ENCODE measurements around the gene BCR. TPM values are rescaled to one million over a fixed set of nuclear protein-coding genes. Genes with fewer than 3 reads are reported as not detected.
"Not testable (repeated sequence)": the region's sequence is repeated elsewhere in the genome, so short reads cannot be mapped to it uniquely, and the experiment has no call there.

Gene BCR
- total RNA-seq, 1 experiment from 2014 or later: 40.5 TPM

GRCh38 chr22:23322497-23323080 lies 142.3 kb downstream of the BCR start:
- DNase-seq: peak; percentile 66
- not testable (repeated sequence) for H3K9ac ChIP-seq (ENCODE audit: low read length); H3K27me3 ChIP-seq (ENCODE audit: low read length); H3K9me3 ChIP-seq (ENCODE audit: low read length); H3K79me2 ChIP-seq (ENCODE audit: low read length); H3K4me3 ChIP-seq (ENCODE audit: low read length); H3K4me2 ChIP-seq (ENCODE audit: low read depth, low read length, poor library complexity, severe bottlenecking); H4K20me1 ChIP-seq (ENCODE audit: insufficient read depth, low read depth, low read length); H3K9me2 ChIP-seq (replicated peaks; ENCODE audit: insufficient read depth, low read length); H3K4me1 ChIP-seq (ENCODE audit: low read length); H3K36me3 ChIP-seq (ENCODE audit: insufficient read depth, low read length); H3K27ac ChIP-seq (ENCODE audit: low read length); H2AFZ ChIP-seq (ENCODE audit: low read length)

DNA sequence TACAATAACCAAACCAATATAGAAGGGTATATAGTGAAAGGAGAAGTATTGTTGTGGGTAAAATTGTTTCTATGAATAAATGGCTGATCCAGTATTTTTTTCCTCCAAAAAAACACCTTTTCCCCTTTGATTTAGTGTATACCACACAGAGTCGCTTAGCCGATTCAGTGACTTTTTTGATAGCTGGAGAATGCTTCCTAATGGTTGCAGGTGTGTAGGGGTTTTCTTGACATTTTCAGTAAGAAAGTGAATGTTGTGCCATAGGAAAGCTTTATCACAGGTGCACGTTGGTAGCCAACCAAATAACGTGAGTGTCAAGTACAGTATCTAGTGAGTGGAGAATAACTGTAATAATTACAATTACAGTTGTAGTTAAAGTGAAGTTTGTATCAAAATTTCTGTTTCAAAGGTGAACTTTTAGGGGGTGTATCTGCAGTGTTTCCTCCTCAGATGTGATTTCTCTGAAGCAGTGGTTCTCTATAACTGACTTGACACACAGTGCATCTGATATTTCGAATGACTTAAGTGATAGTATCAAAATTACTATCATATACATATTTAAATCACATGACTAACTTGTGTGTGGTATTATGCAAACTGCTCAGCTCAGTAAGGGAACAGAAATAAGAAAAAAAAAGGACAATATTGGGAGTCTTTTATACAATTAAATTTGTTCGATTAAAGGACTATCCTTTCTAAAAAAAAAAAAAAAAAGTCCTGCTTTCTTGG lies 143.8 kb downstream of the BCR start:
- not testable (repeated sequence) for H3K9me2 ChIP-seq (replicated peaks; ENCODE audit: insufficient read depth, low read length); H3K27me3 ChIP-seq (ENCODE audit: low read length); H3K9me3 ChIP-seq (ENCODE audit: low read length); H4K20me1 ChIP-seq (ENCODE audit: insufficient read depth, low read depth, low read length); H3K4me2 ChIP-seq (ENCODE audit: low read depth, low read length, poor library complexity, severe bottlenecking); H3K27ac ChIP-seq (ENCODE audit: low read length); H3K36me3 ChIP-seq (ENCODE audit: insufficient read depth, low read length); H2AFZ ChIP-seq (ENCODE audit: low read length); H3K4me1 ChIP-seq (ENCODE audit: low read length); DNase-seq; H3K79me2 ChIP-seq (ENCODE audit: low read length); H3K4me3 ChIP-seq (ENCODE audit: low read length); H3K9ac ChIP-seq (ENCODE audit: low read length)

DNA sequence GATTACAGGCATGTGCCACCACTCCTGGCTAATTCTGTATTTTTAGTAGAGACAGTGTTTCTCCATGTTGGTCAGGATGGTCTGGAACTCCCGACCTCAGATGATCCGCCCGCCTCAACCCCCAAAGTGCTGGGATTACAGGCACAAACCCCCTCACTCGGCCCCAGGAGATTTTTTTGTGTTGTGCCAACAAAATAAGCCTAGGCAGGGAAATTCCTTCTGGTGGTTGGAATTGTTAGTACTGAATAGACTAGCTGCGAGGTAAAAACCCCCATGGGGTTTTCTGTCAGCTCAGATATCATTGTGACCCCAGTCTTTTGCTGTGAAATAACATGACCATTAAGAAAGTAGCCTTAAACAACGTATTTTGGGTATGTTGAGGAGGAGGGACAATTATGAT lies 144.9 kb downstream of the BCR start:
- Histone ChIP-seq H3K27me3 (ENCODE audit: low read length) (no peaks in the 10 kb centered on the region), H3K4me2 (ENCODE audit: low read depth, low read length, poor library complexity, severe bottlenecking) (no peak overlapping the region), H3K4me3 (ENCODE audit: low read length) (no peak overlapping the region), H3K9ac (ENCODE audit: low read length) (no peak overlapping the region), H3K4me1 (ENCODE audit: low read length) (no peaks in the 10 kb centered on the region), H3K9me3 (ENCODE audit: low read length) (no peaks in the 10 kb centered on the region), H3K27ac (ENCODE audit: low read length) (no peak overlapping the region), H3K9me2 (replicated peaks; ENCODE audit: insufficient read depth, low read length) (no peaks in the 10 kb centered on the region), H4K20me1 (ENCODE audit: insufficient read depth, low read depth, low read length) (no peaks in the 10 kb centered on the region), H2AFZ (ENCODE audit: low read length) (no peak overlapping the region), H3K79me2 (ENCODE audit: low read length) (no peaks in the 10 kb centered on the region), H3K36me3 (ENCODE audit: insufficient read depth, low read length) (no peaks in the 10 kb centered on the region)
- DNase-seq: no peak

GRCh38 chr22:23333822-23334221 lies 153.5 kb downstream of the BCR start:
- H4K20me1 ChIP-seq (ENCODE audit: insufficient read depth, low read depth, low read length); H3K79me2 ChIP-seq (ENCODE audit: low read length); H3K27me3 ChIP-seq (ENCODE audit: low read length); H3K9ac ChIP-seq (ENCODE audit: low read length); H3K36me3 ChIP-seq (ENCODE audit: insufficient read depth, low read length); H3K4me2 ChIP-seq (ENCODE audit: low read depth, low read length, poor library complexity, severe bottlenecking); H3K4me3 ChIP-seq (ENCODE audit: low read length); H3K27ac ChIP-seq (ENCODE audit: low read length); H3K9me3 ChIP-seq (ENCODE audit: low read length); H2AFZ ChIP-seq (ENCODE audit: low read length); DNase-seq; H3K4me1 ChIP-seq (ENCODE audit: low read length); H3K9me2 ChIP-seq (replicated peaks; ENCODE audit: insufficient read depth, low read length): not testable (repeated sequence)

GRCh38 chr22:23337672-23338071 lies 157.4 kb downstream of the BCR start:
- not testable (repeated sequence) for H3K4me3 ChIP-seq (ENCODE audit: low read length); H3K4me2 ChIP-seq (ENCODE audit: low read depth, low read length, poor library complexity, severe bottlenecking); H3K36me3 ChIP-seq (ENCODE audit: insufficient read depth, low read length); H3K9me3 ChIP-seq (ENCODE audit: low read length); H3K4me1 ChIP-seq (ENCODE audit: low read length); H3K9me2 ChIP-seq (replicated peaks; ENCODE audit: insufficient read depth, low read length); DNase-seq; H3K9ac ChIP-seq (ENCODE audit: low read length); H4K20me1 ChIP-seq (ENCODE audit: insufficient read depth, low read depth, low read length); H2AFZ ChIP-seq (ENCODE audit: low read length); H3K79me2 ChIP-seq (ENCODE audit: low read length); H3K27me3 ChIP-seq (ENCODE audit: low read length); H3K27ac ChIP-seq (ENCODE audit: low read length)

GRCh38 chr22:23341942-23342695 lies 161.8 kb downstream of the BCR start:
- H3K27me3 ChIP-seq (ENCODE audit: low read length); H4K20me1 ChIP-seq (ENCODE audit: insufficient read depth, low read depth, low read length); H3K36me3 ChIP-seq (ENCODE audit: insufficient read depth, low read length); H2AFZ ChIP-seq (ENCODE audit: low read length); H3K9ac ChIP-seq (ENCODE audit: low read length); H3K4me2 ChIP-seq (ENCODE audit: low read depth, low read length, poor library complexity, severe bottlenecking); H3K9me3 ChIP-seq (ENCODE audit: low read length); H3K79me2 ChIP-seq (ENCODE audit: low read length); H3K4me1 ChIP-seq (ENCODE audit: low read length); H3K9me2 ChIP-seq (replicated peaks; ENCODE audit: insufficient read depth, low read length); DNase-seq; H3K4me3 ChIP-seq (ENCODE audit: low read length); H3K27ac ChIP-seq (ENCODE audit: low read length): not testable (repeated sequence)

- Histone ChIP-seq H3K4me2 (ENCODE audit: low read depth, low read length, poor library complexity, severe bottlenecking) (no peak overlapping the region), H3K9ac (ENCODE audit: low read length) (no peak overlapping the region), H3K27me3 (ENCODE audit: low read length) (peaks cover 4% of the 10 kb centered on the region; the same call in 1 of the 2 replicates), H2AFZ (ENCODE audit: low read length) (no peak overlapping the region), H3K27ac (ENCODE audit: low read length) (no peak overlapping the region), H3K79me2 (ENCODE audit: low read length) (no peaks in the 10 kb centered on the region), H3K9me3 (ENCODE audit: low read length) (no peaks in the 10 kb centered on the region), H3K4me1 (ENCODE audit: low read length) (no peaks in the 10 kb centered on the region), H3K36me3 (ENCODE audit: insufficient read depth, low read length) (no peaks in the 10 kb centered on the region), H3K9me2 (replicated peaks; ENCODE audit: insufficient read depth, low read length) (no peaks in the 10 kb centered on the region), H4K20me1 (ENCODE audit: insufficient read depth, low read depth, low read length) (no peaks in the 10 kb centered on the region), H3K4me3 (ENCODE audit: low read length) (no peak overlapping the region)
- DNase-seq: no peak
These were observed 171.0 kb downstream of the BCR start for GRCh38 chr22:23351321-23351720.

GRCh38 chr22:23353004-23353403 lies 172.7 kb downstream of the BCR start:
- H3K9me3 ChIP-seq (ENCODE audit: low read length): no peaks in the 10 kb centered on the region
- no peak overlapping the region for H3K9ac ChIP-seq (ENCODE audit: low read length)
- no peak overlapping the region for H3K4me3 ChIP-seq (ENCODE audit: low read length)
- no peaks in the 10 kb centered on the region for H3K4me1 ChIP-seq (ENCODE audit: low read length)
- H3K4me2 ChIP-seq (ENCODE audit: low read depth, low read length, poor library complexity, severe bottlenecking): no peak overlapping the region
- H3K27ac ChIP-seq (ENCODE audit: low read length): no peak overlapping the region
- H3K36me3 ChIP-seq (ENCODE audit: insufficient read depth, low read length): no peaks in the 10 kb centered on the region
- H3K9me2 ChIP-seq (replicated peaks; ENCODE audit: insufficient read depth, low read length): no peaks in the 10 kb centered on the region
- H2AFZ ChIP-seq (ENCODE audit: low read length): no peak overlapping the region
- no peak for DNase-seq
- no peaks in the 10 kb centered on the region for H4K20me1 ChIP-seq (ENCODE audit: insufficient read depth, low read depth, low read length)
- H3K79me2 ChIP-seq (ENCODE audit: low read length): no peaks in the 10 kb centered on the region
- H3K27me3 ChIP-seq (ENCODE audit: low read length): peaks cover 4% of the 10 kb centered on the region; the same call in 1 of the 2 replicates

Measured in Karpas-422 (cell line).